COR-L47 (cell line): ENCODE measurements around the gene LHX4.

Experiments used
- DNase-seq: peaks from one replicate; lab custom pipeline; 2025; lab: John Stamatoyannopoulos, UW

LHX4 gene

GRCh38 chr1:180299479-180300221, 69.6 kb downstream of the LHX4 start:
- DNase-seq, result no peak

- DNase-seq, result no peak
Observed at GRCh38 chr1:180301135-180301742, 71.2 kb downstream of the LHX4 start.

- DNase-seq, result no peak
Observed at GRCh38 chr1:180309338-180309737, 79.3 kb downstream of the LHX4 start.

GRCh38 chr1:180310095-180310494, 80.0 kb downstream of the LHX4 start:
- no peak for DNase-seq

- no peak for DNase-seq
Observed at GRCh38 chr1:180311011-180311730, 81.1 kb downstream of the LHX4 start.

- DNase-seq, result no peak
Observed at GRCh38 chr1:180312926-180313325, 82.9 kb downstream of the LHX4 start.

- DNase-seq, result no peak
Observed at GRCh38 chr1:180327089-180327488, 97.0 kb downstream of the LHX4 start.
